DMS79 (cell line): ENCODE results near the gene USP2.
A peak's percentile ranks its signal among the peaks of the same experiment; 100 is the strongest.
"Not testable (repeated sequence)": the region's sequence is repeated elsewhere in the genome, so short reads cannot be mapped to it uniquely, and the experiment has no call there.

Source experiments
- DNase-seq: peaks from one replicate; lab custom pipeline; 2025; lab: John Stamatoyannopoulos, UW

USP2 gene

GRCh38 chr11:119412072-119412471 lies 30.6 kb upstream of the USP2 start:
- no peak for DNase-seq

GRCh38 chr11:119410501-119410900 lies 29.0 kb upstream of the USP2 start:
- no peak for DNase-seq

GRCh38 chr11:119409731-119410130 lies 28.2 kb upstream of the USP2 start:
- DNase-seq = no peak

DNA sequence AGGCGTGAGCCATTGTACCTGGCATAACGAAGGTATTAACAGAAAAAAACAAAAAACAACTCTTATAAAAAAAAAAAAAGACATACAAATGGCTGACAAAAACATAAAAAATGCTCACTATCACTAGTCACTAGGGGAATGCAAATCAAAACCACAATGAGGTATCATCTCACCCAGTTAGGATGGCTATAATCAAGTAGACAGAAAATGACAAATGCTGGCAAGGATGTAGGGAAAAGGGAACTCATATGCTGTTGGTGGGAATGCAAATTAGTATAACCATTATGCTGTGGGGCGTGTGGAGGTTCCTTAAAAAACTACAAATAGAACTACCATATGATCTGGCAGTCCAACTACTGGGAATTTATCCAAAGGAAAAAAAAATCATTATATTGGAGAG lies 24.5 kb upstream of the USP2 start:
- DNase-seq = no peak

- DNase-seq = not testable (repeated sequence)
Observed at GRCh38 chr11:119405448-119405847, 24.0 kb upstream of the USP2 start.

GRCh38 chr11:119404872-119405271 lies 23.4 kb upstream of the USP2 start:
- DNase-seq = no peak

DNA sequence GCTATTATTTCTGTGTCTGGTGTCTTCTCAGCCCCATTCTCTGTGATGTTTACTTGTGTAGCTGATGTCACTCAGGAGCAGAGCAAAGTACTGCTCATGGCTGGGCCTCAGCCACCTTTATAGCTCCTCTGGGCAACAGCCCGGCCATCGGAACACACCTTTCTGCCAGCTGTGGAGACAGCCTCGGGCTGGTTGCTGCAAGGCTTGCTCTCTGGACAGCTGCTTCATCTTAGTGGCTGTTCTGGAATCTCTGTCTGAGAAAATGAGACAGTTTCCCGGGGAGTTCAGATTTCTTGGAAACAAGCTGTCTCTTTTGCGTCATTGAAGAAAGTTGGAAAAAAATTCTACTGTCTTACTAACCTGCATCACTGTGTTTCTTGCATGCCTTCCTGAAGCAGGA lies 21.5 kb upstream of the USP2 start:
- no peak for DNase-seq

- DNase-seq = no peak
Observed at GRCh38 chr11:119402470-119402869, 21.0 kb upstream of the USP2 start.

DNA sequence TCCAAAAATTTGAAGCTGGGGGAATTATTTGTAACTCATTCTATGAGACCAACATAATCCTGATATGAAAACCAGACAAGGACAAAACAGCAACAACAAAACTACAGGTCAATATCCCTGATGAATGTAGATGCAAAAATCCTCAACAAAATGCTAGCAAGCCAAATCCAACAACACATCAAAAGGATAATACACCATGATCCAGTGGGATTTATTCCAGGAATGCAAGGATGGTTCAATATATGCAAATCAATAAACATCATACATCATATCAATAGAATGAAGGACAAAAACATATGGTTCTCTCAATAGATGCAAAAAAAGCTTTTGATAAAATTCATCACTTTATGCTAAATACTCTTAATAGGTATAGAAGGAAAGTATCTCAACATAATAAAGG lies 19.4 kb upstream of the USP2 start:
- no peak for DNase-seq

- no peak for DNase-seq
Observed at GRCh38 chr11:119397740-119398139, 16.2 kb upstream of the USP2 start.

- no peak for DNase-seq
Observed at GRCh38 chr11:119396835-119397234, 15.3 kb upstream of the USP2 start.

- no peak for DNase-seq
Observed at GRCh38 chr11:119391275-119391674, 9.8 kb upstream of the USP2 start.

DNA sequence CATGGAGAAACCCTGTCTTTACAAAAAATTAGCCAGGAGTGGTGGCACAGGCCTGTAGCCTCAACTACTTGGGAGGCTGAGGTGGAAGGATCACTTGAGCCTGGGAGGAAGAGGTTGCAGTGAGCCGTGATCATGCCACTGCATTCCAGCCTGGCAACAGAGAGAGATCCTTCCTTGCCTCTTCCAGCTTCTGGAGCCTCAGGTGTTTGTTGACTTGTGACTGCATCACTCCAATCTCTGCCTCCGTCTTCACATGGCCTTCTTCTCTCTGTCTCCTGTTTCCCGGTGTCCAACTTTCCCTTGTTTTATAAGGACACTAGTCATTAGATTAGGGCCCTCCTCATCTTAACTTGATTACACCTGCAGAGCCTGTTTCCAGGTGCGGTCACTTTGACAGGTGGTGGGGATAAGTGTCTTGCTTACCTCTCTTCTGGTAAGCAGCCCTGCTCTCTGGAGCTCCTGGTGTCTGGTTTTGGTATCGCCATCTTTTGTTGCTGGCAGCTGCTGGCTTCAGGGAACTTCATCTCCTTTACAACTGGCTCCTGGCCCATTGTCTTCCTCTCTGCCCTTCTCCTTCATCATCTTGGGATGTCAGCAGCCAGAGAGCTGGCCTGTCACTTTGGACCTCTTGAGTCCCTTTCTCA lies 8.2 kb upstream of the USP2 start:
- DNase-seq = peak; percentile 50

DNA sequence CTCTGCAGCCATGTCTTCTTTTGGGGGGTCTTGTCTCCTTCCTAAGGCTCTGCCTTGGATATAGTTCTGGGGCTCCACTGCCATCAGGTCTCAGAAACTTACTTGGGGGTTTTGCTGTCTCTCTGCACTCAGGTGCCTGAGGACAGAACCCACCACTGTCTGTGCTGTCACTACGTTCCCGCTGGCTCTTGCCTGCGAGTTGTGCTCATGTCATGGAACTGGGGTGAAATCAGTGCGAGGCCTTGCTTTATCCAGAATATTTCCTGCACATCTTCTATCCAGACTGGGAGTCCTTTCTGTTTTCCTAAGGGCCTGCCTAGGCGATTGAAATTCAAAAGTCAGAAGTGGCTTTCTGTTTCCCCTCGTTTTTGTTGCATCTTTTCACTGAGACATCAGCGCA lies 6.6 kb upstream of the USP2 start:
- DNase-seq = no peak

DNA sequence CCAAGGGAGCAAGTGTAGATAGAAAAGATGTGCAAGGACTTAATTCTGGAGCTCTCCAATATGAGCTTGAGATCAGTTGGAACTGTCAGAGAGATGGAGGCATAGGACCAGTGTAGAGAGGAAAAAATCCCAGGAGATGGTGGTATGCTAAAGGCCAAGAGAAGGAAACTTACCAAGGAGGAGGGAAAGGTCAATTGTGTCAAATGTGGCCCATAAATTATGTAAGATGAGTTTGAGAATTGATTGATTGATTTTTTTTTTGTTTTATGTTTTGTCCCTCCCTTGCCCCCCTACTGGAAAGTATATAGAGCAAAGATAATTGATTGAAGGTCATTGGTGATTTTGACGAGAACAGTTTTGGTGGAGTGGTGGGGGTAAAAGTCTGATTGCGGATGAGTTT lies 2.8 kb upstream of the USP2 start:
- no peak for DNase-seq

DNA sequence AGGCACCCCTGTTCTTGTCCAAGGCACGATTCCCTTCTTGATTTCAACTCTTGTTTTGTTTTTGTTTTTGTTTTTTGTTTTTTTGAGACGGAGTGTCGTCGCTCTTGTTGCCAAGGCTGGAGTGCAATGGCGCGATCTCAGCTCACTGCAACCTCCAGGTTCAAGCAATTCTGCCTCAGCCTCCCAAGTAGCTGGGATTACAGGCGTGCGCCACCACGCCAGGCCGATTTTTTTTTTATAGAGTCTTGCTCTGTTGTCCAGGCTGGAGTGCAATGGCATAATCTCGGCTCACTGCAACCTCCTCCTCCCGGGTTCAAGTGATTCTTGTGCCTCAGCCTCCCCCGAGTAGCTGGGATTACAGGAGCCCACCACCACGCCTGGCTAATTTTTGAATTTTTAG lies 1.0 kb upstream of the USP2 start:
- not testable (repeated sequence) for DNase-seq

- DNase-seq = no peak
Observed at GRCh38 chr11:119382101-119382500, 611 bp upstream of the USP2 start.

GRCh38 chr11:119380827-119381180 lies 686 bp downstream of the USP2 start:
- peak; percentile 40 for DNase-seq

GRCh38 chr11:119380160-119380826 lies 1.2 kb downstream of the USP2 start:
- DNase-seq = no peak

DNA sequence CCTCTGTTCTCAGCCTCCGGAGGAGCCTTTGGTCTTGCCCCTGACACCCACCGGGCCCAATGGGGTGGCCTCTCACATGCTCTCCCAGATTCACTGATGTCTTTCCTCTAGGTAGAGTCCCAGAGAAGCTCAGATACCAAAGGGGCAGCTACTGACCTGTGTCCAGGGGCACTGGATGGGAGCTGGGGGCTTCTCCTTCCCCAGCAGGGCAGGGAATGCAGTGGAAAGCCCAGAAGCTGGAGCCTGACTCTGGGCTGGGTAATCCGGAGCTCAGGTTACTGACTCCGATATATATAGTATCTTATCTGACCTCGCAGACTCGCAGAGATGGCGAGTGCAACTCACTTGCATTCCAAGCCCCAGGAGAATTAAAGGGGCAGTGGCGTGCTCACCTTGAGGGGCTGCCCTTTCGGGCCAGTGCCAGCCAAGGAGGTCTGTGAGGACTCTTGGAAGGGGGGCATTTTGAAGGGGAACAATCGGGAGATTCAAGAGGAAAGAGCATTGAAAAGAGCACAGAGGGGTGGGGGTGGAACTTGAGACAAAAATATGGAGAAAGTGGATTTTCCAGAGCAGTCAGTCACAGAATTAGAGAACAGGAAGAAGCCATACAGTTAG lies 2.5 kb downstream of the USP2 start:
- no peak for DNase-seq

GRCh38 chr11:119377961-119378667 lies 3.4 kb downstream of the USP2 start:
- no peak for DNase-seq

DNA sequence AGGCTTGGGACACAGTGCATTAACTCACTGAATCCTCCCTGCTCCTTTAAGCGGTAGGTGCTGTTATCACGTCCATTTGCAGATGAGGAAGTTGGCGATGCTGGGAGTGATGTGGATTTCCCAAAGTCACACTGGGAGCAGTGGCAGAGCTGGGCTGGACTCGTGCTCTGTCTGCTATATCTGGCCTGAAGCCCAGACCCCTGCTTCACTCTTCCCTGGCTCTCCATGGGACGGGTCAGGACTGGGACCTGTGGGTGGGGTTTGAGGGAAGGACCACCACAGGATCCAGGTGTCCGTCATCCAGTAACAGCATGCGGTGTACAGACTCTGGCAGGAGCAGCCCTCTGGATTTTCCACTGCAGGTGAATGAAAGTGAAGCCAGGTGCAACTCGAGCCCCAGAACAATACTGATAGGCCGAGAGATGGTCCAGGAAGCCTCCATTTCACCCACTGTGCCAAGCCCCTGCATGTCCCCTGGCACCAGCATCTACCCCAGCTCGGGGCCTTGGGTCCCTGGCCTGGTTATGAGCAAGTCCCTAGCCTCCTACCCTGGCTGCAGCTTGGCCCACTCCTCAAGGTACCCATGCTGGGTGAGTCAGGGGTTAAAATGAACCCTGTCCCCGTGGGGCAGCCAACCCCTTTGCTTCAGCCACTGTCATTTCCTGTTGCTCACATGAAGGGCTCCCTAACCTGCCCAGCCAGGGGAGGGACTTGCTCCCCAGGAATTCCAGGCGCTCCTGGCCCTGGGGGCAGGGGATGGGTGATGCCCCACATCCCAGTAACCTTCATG lies 4.2 kb downstream of the USP2 start:
- DNase-seq = no peak
